Measurements from ENCODE around the gene C1orf167.
"Not testable (repeated sequence)": the region's sequence is repeated elsewhere in the genome, so short reads cannot be mapped to it uniquely, and the experiment has no call there.

C1orf167 gene

GRCh38 chr1:11800756-11801433 is 38.9 kb downstream of the C1orf167 start:
- WGBS, 2 experiments = 94 to 96% methylated on average over 21 of the region's 21 CpGs
- Histone ChIP-seq H3K36me3 (ENCODE audit: control insufficient read depth, insufficient read depth, low read length) (peaks cover 4% of the 10 kb centered on the region), H3K4me1 (ENCODE audit: control insufficient read depth, insufficient read depth, low read length) (peaks cover 25% of the 10 kb centered on the region)

GRCh38 chr1:11802616-11802972 is 40.6 kb downstream of the C1orf167 start:
- 22 to 31% methylated on average over 6 of the region's 6 CpGs for WGBS, 2 experiments
- Histone ChIP-seq H3K27ac (ENCODE audit: insufficient read depth, low read depth, low read length, poor library complexity, severe bottlenecking) (no peak overlapping the region), H3K27me3 (ENCODE audit: control insufficient read depth, insufficient read depth, low read length, poor library complexity, severe bottlenecking) (no peaks in the 10 kb centered on the region), H3K4me1 (ENCODE audit: control insufficient read depth, insufficient read depth, low read length) (peaks cover 36% of the 10 kb centered on the region), H3K9me3 (ENCODE audit: control insufficient read depth, low read length) (no peaks in the 10 kb centered on the region), H3K36me3 (ENCODE audit: control insufficient read depth, insufficient read depth, low read length) (no peaks in the 10 kb centered on the region), H3K4me3 (ENCODE audit: insufficient read depth, low read depth, low read length) (peak overlapping the region; percentile 45)

More at GRCh38 chr1:11800756-11801433, 38.9 kb downstream of the C1orf167 start:
- Histone ChIP-seq H3K27me3 (ENCODE audit: control insufficient read depth, insufficient read depth, low read length, poor library complexity, severe bottlenecking) (no peaks in the 10 kb centered on the region), H3K27ac (ENCODE audit: insufficient read depth, low read depth, low read length, poor library complexity, severe bottlenecking) (no peak overlapping the region), H3K9me3 (ENCODE audit: control insufficient read depth, low read length) (no peaks in the 10 kb centered on the region), H3K4me3 (ENCODE audit: insufficient read depth, low read depth, low read length) (no peak overlapping the region)

GRCh38 chr1:11802973-11803885 is 41.2 kb downstream of the C1orf167 start:
- H3K4me1 ChIP-seq (ENCODE audit: control insufficient read depth, insufficient read depth, low read length) = peaks cover 38% of the 10 kb centered on the region
- H3K27ac ChIP-seq (ENCODE audit: insufficient read depth, low read depth, low read length, poor library complexity, severe bottlenecking) = peak overlapping the region; percentile 73
- no peaks in the 10 kb centered on the region for H3K9me3 ChIP-seq (ENCODE audit: control insufficient read depth, low read length)
- H3K27me3 ChIP-seq (ENCODE audit: control insufficient read depth, insufficient read depth, low read length, poor library complexity, severe bottlenecking) = no peaks in the 10 kb centered on the region
- WGBS, 2 experiments = 7 to 10% methylated on average over 28 of the region's 28 CpGs
- peak overlapping the region; percentile 45 for H3K4me3 ChIP-seq (ENCODE audit: insufficient read depth, low read depth, low read length)
- no peaks in the 10 kb centered on the region for H3K36me3 ChIP-seq (ENCODE audit: control insufficient read depth, insufficient read depth, low read length)

GRCh38 chr1:11803924-11804665 is 42.1 kb downstream of the C1orf167 start:
- H3K9me3 ChIP-seq (ENCODE audit: control insufficient read depth, low read length); H3K27me3 ChIP-seq (ENCODE audit: control insufficient read depth, insufficient read depth, low read length, poor library complexity, severe bottlenecking); H3K36me3 ChIP-seq (ENCODE audit: control insufficient read depth, insufficient read depth, low read length): not testable (repeated sequence)
- H3K4me3 ChIP-seq (ENCODE audit: insufficient read depth, low read depth, low read length) = peak overlapping the region; percentile 45
- 83 to 86% methylated on average over 9 of the region's 9 CpGs for WGBS, 2 experiments
- H3K27ac ChIP-seq (ENCODE audit: insufficient read depth, low read depth, low read length, poor library complexity, severe bottlenecking) = peak overlapping the region; percentile 73
- H3K4me1 ChIP-seq (ENCODE audit: control insufficient read depth, insufficient read depth, low read length) = peaks cover 38% of the 10 kb centered on the region

DNA sequence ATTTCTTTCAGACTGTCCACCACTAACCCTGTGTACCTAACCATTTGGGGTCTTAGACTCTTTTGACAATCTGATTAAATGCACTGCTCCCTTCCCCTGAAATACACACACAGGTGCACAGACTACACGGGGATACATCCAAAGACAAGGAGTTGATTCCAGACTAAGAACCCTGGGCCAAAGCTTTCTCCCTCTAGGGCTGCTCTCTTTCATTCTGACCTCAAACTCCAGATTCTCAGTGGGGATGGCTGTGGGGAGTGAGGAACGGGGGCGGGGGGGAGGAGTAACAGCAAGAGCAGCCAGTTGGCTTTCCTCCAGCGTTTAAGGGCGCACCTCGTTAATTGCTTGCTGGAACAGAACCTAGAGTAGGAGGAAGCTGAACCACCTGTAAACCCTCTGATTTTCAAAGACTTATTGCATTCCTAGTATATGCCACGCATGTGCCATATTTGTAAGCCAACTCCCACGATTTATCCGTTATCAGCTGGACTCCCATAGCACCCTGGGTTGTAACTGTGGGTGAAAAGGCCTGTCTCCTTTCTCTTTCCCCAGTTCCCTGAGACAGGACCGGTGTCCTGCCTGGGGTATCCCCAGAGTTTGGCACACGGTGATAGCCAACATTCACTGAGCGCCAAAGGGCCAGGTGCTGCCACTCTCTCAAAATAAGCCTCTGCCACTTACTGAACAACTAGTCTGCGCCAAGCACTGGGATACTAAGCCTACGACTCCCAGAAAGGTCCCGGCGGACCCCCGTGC is 42.9 kb downstream of the C1orf167 start:
- 12 to 14% methylated on average over 17 of the region's 17 CpGs for WGBS, 2 experiments
- Histone ChIP-seq H3K4me1 (ENCODE audit: control insufficient read depth, insufficient read depth, low read length) (peaks cover 38% of the 10 kb centered on the region), H3K27ac (ENCODE audit: insufficient read depth, low read depth, low read length, poor library complexity, severe bottlenecking) (no peak overlapping the region), H3K4me3 (ENCODE audit: insufficient read depth, low read depth, low read length) (peak overlapping the region; percentile 94), H3K36me3 (ENCODE audit: control insufficient read depth, insufficient read depth, low read length) (no peaks in the 10 kb centered on the region), H3K27me3 (ENCODE audit: control insufficient read depth, insufficient read depth, low read length, poor library complexity, severe bottlenecking) (no peaks in the 10 kb centered on the region), H3K9me3 (ENCODE audit: control insufficient read depth, low read length) (no peaks in the 10 kb centered on the region)

DNA sequence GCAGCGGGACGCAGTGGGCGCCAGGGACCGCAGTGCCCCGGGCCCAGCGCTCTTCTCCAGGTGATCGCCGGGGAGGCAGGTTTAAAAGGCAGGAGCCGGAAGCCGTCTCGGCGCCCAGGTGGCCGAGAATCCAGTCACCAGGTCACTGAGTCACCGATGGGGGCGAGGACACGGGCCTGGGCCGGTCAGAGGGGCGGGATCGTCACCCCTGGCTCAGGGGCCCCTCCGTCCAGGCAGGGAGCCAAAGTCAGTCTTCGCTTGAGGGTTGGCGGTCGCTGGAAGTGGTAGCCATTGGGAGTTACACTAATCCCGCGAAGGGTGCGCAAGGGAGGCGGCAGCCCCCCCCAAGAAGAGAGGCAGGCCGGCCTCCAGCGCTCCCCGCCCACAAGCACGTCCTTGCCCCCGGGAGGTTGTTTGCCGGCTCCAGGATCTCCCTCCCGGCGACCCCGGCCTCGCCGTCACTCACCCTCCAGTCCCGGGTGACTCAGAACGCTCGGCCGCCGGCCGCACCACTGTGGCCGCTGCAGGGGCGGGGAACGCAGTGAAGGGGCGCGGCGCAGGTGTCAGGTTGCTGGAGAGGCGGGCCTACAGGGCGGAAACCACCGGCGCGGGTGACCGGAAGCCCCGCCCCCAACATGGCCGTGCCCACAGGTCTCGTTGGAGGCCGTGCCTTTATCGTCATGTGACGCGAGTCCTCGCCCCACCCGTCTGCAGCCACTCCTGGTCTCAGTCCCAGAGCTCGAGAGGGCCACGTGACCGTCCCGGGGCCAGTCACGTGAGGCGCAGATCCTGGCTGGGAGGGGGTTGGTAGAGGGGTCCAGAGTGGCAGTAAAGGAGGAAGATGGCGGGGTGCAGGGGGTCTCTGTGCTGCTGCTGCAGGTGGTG is 43.7 kb downstream of the C1orf167 start, which contains the start of the genes CLCN6 and MTHFR:
Gene CLCN6, plus strand, starts transcription at position 770 of the 885 bp plus-strand sequence. Its CDS starts 72 bp downstream, at position 842.
Gene MTHFR, minus strand, starts transcription at position 543 of the 885 bp plus-strand sequence. CDS start 2,848 bp downstream, outside the sequence.
- H3K9me3 ChIP-seq (ENCODE audit: control insufficient read depth, low read length) = no peaks in the 10 kb centered on the region
- peak within 1 kb of the TSS; percentile 75 for H3K27ac ChIP-seq (ENCODE audit: insufficient read depth, low read depth, low read length, poor library complexity, severe bottlenecking)
- no peaks in the 10 kb centered on the region for H3K27me3 ChIP-seq (ENCODE audit: control insufficient read depth, insufficient read depth, low read length, poor library complexity, severe bottlenecking)
- H3K4me3 ChIP-seq (ENCODE audit: insufficient read depth, low read depth, low read length) = peak within 1 kb of the TSS; percentile 94
- WGBS, 2 experiments = 0% methylated on average over 72 of the region's 72 CpGs
- H3K4me1 ChIP-seq (ENCODE audit: control insufficient read depth, insufficient read depth, low read length) = peaks cover 38% of the 10 kb centered on the region
- H3K36me3 ChIP-seq (ENCODE audit: control insufficient read depth, insufficient read depth, low read length) = peaks cover 3% of the 10 kb centered on the region

DNA sequence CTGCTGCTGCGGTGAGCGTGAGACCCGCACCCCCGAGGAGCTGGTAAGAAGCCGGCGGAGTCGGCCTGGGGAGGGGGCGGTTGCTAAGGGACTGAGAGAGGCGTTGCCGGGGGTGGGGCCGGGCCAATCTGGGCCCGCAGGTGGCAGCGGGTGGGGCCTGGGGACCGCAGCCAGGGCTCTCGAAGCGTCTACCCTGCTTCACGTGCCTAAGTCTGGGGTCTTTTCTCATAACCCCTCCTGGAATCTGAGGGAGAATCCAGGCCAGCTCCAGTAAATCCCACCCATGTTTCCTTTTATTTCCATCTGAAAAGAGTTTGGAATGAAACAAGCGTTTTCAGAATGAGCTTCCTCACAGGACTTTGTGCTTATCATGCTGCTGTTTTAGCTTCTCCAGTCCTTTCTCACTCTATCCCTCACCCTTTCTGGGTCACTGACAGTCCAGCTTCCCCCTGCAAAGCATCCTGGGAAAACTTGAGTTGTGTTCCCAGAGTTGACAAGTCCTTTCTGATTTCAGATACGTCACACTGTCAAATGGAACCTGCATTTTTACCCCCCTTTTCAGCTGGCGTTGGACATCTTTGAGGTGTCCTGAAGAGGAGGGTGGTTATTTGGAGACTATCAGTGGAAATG is 44.4 kb downstream of the C1orf167 start:
- Histone ChIP-seq H3K4me1 (ENCODE audit: control insufficient read depth, insufficient read depth, low read length) (peaks cover 38% of the 10 kb centered on the region), H3K36me3 (ENCODE audit: control insufficient read depth, insufficient read depth, low read length) (peaks cover 3% of the 10 kb centered on the region), H3K27ac (ENCODE audit: insufficient read depth, low read depth, low read length, poor library complexity, severe bottlenecking) (peak overlapping the region; percentile 59), H3K27me3 (ENCODE audit: control insufficient read depth, insufficient read depth, low read length, poor library complexity, severe bottlenecking) (no peaks in the 10 kb centered on the region), H3K9me3 (ENCODE audit: control insufficient read depth, low read length) (no peaks in the 10 kb centered on the region), H3K4me3 (ENCODE audit: insufficient read depth, low read depth, low read length) (peak overlapping the region; percentile 94)
- 1 to 2% methylated on average over 19 to 20 of the region's 20 CpGs for WGBS, 2 experiments

- Histone ChIP-seq H3K27me3 (ENCODE audit: control insufficient read depth, insufficient read depth, low read length, poor library complexity, severe bottlenecking) (no peaks in the 10 kb centered on the region), H3K9me3 (ENCODE audit: control insufficient read depth, low read length) (no peaks in the 10 kb centered on the region), H3K4me1 (ENCODE audit: control insufficient read depth, insufficient read depth, low read length) (peaks cover 35% of the 10 kb centered on the region), H3K27ac (ENCODE audit: insufficient read depth, low read depth, low read length, poor library complexity, severe bottlenecking) (no peak overlapping the region), H3K4me3 (ENCODE audit: insufficient read depth, low read depth, low read length) (peak overlapping the region; percentile 94), H3K36me3 (ENCODE audit: control insufficient read depth, insufficient read depth, low read length) (peaks cover 4% of the 10 kb centered on the region)
- WGBS, 2 experiments = 76 to 84% methylated on average over 2 of the region's 2 CpGs
Measured at GRCh38 chr1:11807133-11807532, 45.1 kb downstream of the C1orf167 start.
